SHP77 (cell line): ENCODE results near the gene MYO1F.
"Not testable (repeated sequence)": the region's sequence is repeated elsewhere in the genome, so short reads cannot be mapped to it uniquely, and the experiment has no call there.

Experiments
- DNase-seq, 2 experiments: peaks; one replicate each; lab custom pipeline; 2025; lab: John Stamatoyannopoulos, UW

The MYO1F gene

GRCh38 chr19:8577247-8577646 lies at the start of gene MYO1F:
Gene MYO1F, minus strand, starts transcription at chr19:8577442. Its CDS starts 133 bp downstream, at chr19:8577309.
- DNase-seq: no peak

GRCh38 chr19:8626842-8627241 lies 49.6 kb upstream of the MYO1F start:
- no peak for DNase-seq

GRCh38 chr19:8622886-8623285 lies 45.6 kb upstream of the MYO1F start:
- DNase-seq: not testable (repeated sequence)

- no peak for DNase-seq
Observed at GRCh38 chr19:8618751-8619150, 41.5 kb upstream of the MYO1F start.

- DNase-seq: no peak
Observed at GRCh38 chr19:8617984-8618383, 40.7 kb upstream of the MYO1F start.

GRCh38 chr19:8617325-8617724 lies 40.1 kb upstream of the MYO1F start:
- DNase-seq: not testable (repeated sequence)

- DNase-seq: no peak
Observed at GRCh38 chr19:8616861-8617260, 39.6 kb upstream of the MYO1F start.

GRCh38 chr19:8615813-8616596 lies 38.8 kb upstream of the MYO1F start:
- peak in 1 of 2 experiments; percentile 32 for DNase-seq

GRCh38 chr19:8615024-8615423 lies 37.8 kb upstream of the MYO1F start:
- no peak for DNase-seq

- no peak for DNase-seq
Observed at GRCh38 chr19:8614455-8614854, 37.2 kb upstream of the MYO1F start.

GRCh38 chr19:8612807-8613171 lies 35.5 kb upstream of the MYO1F start:
- DNase-seq: no peak

- DNase-seq: no peak
Observed at GRCh38 chr19:8611877-8612806, 34.9 kb upstream of the MYO1F start.

GRCh38 chr19:8611391-8611876 lies 34.2 kb upstream of the MYO1F start:
- DNase-seq: no peak

- no peak for DNase-seq
Observed at GRCh38 chr19:8610936-8611300, 33.7 kb upstream of the MYO1F start.

GRCh38 chr19:8610041-8610935 lies 33.0 kb upstream of the MYO1F start, which contains the start of gene ADAMTS10:
Gene ADAMTS10, minus strand, starts transcription at chr19:8610715. Its CDS starts 5,005 bp downstream, at chr19:8605710.
- no peak for DNase-seq

- DNase-seq: no peak
Observed at GRCh38 chr19:8609279-8610040, 32.2 kb upstream of the MYO1F start.

- no peak for DNase-seq
Observed at GRCh38 chr19:8608941-8609278, 31.7 kb upstream of the MYO1F start.

- DNase-seq: no peak
Observed at GRCh38 chr19:8607386-8607785, 30.1 kb upstream of the MYO1F start.

GRCh38 chr19:8605514-8605913 lies 28.3 kb upstream of the MYO1F start:
- no peak for DNase-seq

- DNase-seq: no peak
Observed at GRCh38 chr19:8601796-8602195, 24.6 kb upstream of the MYO1F start.

GRCh38 chr19:8600816-8601215 lies 23.6 kb upstream of the MYO1F start:
- no peak for DNase-seq
